ENCODE results near the gene SUN1. TPM values are rescaled to one million over a fixed set of nuclear protein-coding genes. Genes with fewer than 3 reads are reported as not detected.

The SUN1 gene
- polyA plus RNA-seq, 1 of the 3 experiments (the other 2 are of a cell fraction), result 369 TPM

GRCh38 chr7:851204-851603 lies 18.9 kb downstream of the SUN1 start:
- Histone ChIP-seq H3K4me3 (ENCODE audit: low read depth in 2 of 2, low read length in 1 of 2) (no peak overlapping the region), H3K9ac (no peak overlapping the region), H3K9me3 (no peaks in the 10 kb centered on the region), H2AFZ (ENCODE audit: low read depth) (no peak overlapping the region), H3K36me3 (replicated peaks in 1 of 2; ENCODE audit: control insufficient read depth in 1 of 2, insufficient read depth in 2 of 2, low read length in 1 of 2) (peaks cover 63 to 70% of the 10 kb centered on the region in 2 experiments), H3F3A (replicated peaks; ENCODE audit: insufficient read depth) (no peaks in the 10 kb centered on the region), H3K4me2 (no peak overlapping the region), H3K79me2 (ENCODE audit: insufficient read depth) (peaks cover 42% of the 10 kb centered on the region; the same call in 1 of the 2 replicates), H3K4me1 (ENCODE audit: control insufficient read depth in 1 of 2, insufficient read depth in 2 of 2, low read depth in 1 of 2, low read length in 1 of 2) (no peaks in the 10 kb centered on the region), H4K20me1 (ENCODE audit: insufficient read depth) (no peaks in the 10 kb centered on the region), H3K9me2 (no peaks in the 10 kb centered on the region), H3K27me3 (ENCODE audit: insufficient read depth) (no peaks in the 10 kb centered on the region), H3K27ac (ENCODE audit: low read depth in 2 of 2, low read length in 1 of 2) (no peak overlapping the region)
- no peak for DNase-seq
- TF ChIP-seq TCF12 (IDR thresholded peaks at IDR 0.05) (no peak), CHD2 (IDR thresholded peaks at IDR 0.05; ENCODE audit: low read length, partially characterized antibody) (no peak), GABPA (IDR thresholded peaks at IDR 0.05; ENCODE audit: low read depth) (no peak), USF2 (IDR thresholded peaks at IDR 0.05; ENCODE audit: borderline replicate concordance, low read depth, low read length) (no peak), FOXJ3 (CRISPR knock-in tag; IDR thresholded peaks at IDR 0.05) (no peak), NRF1 (IDR thresholded peaks at IDR 0.05; ENCODE audit: low read depth, low read length) (no peak), EP300 (IDR thresholded peaks at IDR 0.05; ENCODE audit: borderline replicate concordance in 1 of 2, low read depth in 1 of 2, low read length in 1 of 2) (no peak), POLR2AphosphoS5 (IDR thresholded peaks at IDR 0.05; ENCODE audit: low read depth, low read length) (no peak)
- CTCF ChIA-PET, result interaction anchor here (1.0 to 14.6 kb wide), 5 partner anchors 15 to 518 kb away, joined by 3 to 123 read pairs (median 5); no protein-coding TSS in a partner anchor
- 91% methylated on average over 14 of the region's 14 CpGs for WGBS (ENCODE audit: low lambda C conversion rate)
- POLR2A ChIA-PET, result no interaction called here

- CTCF ChIA-PET, result interaction anchor here (2.5 to 14.6 kb wide), 2 partner anchors 17 to 18 kb away, joined by 5 to 123 read pairs; no protein-coding TSS in a partner anchor
- Histone ChIP-seq H3K27me3 (ENCODE audit: insufficient read depth) (no peaks in the 10 kb centered on the region), H3K9me2 (no peaks in the 10 kb centered on the region), H3K36me3 (replicated peaks in 1 of 2; ENCODE audit: control insufficient read depth in 1 of 2, insufficient read depth in 2 of 2, low read length in 1 of 2) (peaks cover 76 to 84% of the 10 kb centered on the region in 2 experiments), H3K9ac (no peak overlapping the region), H3K4me2 (no peak overlapping the region), H3K9me3 (no peaks in the 10 kb centered on the region), H3F3A (replicated peaks; ENCODE audit: insufficient read depth) (no peaks in the 10 kb centered on the region), H3K79me2 (ENCODE audit: insufficient read depth) (peaks cover 38% of the 10 kb centered on the region; the same call in 1 of the 2 replicates), H3K4me3 (ENCODE audit: low read depth in 2 of 2, low read length in 1 of 2) (no peak overlapping the region), H3K4me1 (ENCODE audit: control insufficient read depth in 1 of 2, insufficient read depth in 2 of 2, low read depth in 1 of 2, low read length in 1 of 2) (no peaks in the 10 kb centered on the region), H3K27ac (ENCODE audit: low read depth in 2 of 2, low read length in 1 of 2) (no peak overlapping the region), H4K20me1 (ENCODE audit: insufficient read depth) (no peaks in the 10 kb centered on the region), H2AFZ (ENCODE audit: low read depth) (no peak overlapping the region)
- POLR2A ChIA-PET, result no interaction called here
- DNase-seq, result no peak
- no peak for TF ChIP-seq SIN3A (IDR thresholded peaks at IDR 0.05; ENCODE audit: borderline replicate concordance, low read depth, low read length)
- no peak for TF ChIP-seq CTCF (IDR thresholded peaks at IDR 0.05)
- TF ChIP-seq RAD21 (IDR thresholded peaks at IDR 0.05; ENCODE audit: low read length), result no peak
- no peak for TF ChIP-seq POLR2AphosphoS5 (IDR thresholded peaks at IDR 0.05; ENCODE audit: low read depth, low read length)
- no peak for TF ChIP-seq RFX5 (IDR thresholded peaks at IDR 0.05; ENCODE audit: low read length)
- TF ChIP-seq ELF1 (IDR thresholded peaks at IDR 0.05), result no peak
- no peak for TF ChIP-seq NRF1 (IDR thresholded peaks at IDR 0.05; ENCODE audit: low read depth, low read length)
- no peak for TF ChIP-seq TEAD4 (IDR thresholded peaks at IDR 0.05; ENCODE audit: borderline replicate concordance, insufficient read depth)
- no peak for TF ChIP-seq FOXM1 (IDR thresholded peaks at IDR 0.05; ENCODE audit: low read depth)
- no peak for TF ChIP-seq GABPA (IDR thresholded peaks at IDR 0.05; ENCODE audit: low read depth)
- no peak for TF ChIP-seq ZBTB33 (IDR thresholded peaks at IDR 0.05; ENCODE audit: borderline replicate concordance, low read depth)
- no peak for TF ChIP-seq FOSL2 (IDR thresholded peaks at IDR 0.05; ENCODE audit: borderline replicate concordance, low read depth)
- TF ChIP-seq EZH2phosphoT487 (IDR thresholded peaks at IDR 0.05; ENCODE audit: borderline replicate concordance, low read depth), result no peak
- 90% methylated on average over 28 of the region's 33 CpGs for WGBS (ENCODE audit: low lambda C conversion rate)
These were observed 21.3 kb downstream of the SUN1 start for GRCh38 chr7:853366-854117.
